GM21381 (cell line): ENCODE results near the gene COLEC12.
"Not testable (repeated sequence)": the region's sequence is repeated elsewhere in the genome, so short reads cannot be mapped to it uniquely, and the experiment has no call there.

Experiments
- ATAC-seq: cut with Tn5 transposase; IDR thresholded peaks from one replicate; pipeline ENCODE4 v1.9.1; 2021; ENCODE audit warnings: mild to moderate bottlenecking, moderate library complexity; ENCODE audit not compliant: unreplicated experiment

COLEC12 gene

DNA sequence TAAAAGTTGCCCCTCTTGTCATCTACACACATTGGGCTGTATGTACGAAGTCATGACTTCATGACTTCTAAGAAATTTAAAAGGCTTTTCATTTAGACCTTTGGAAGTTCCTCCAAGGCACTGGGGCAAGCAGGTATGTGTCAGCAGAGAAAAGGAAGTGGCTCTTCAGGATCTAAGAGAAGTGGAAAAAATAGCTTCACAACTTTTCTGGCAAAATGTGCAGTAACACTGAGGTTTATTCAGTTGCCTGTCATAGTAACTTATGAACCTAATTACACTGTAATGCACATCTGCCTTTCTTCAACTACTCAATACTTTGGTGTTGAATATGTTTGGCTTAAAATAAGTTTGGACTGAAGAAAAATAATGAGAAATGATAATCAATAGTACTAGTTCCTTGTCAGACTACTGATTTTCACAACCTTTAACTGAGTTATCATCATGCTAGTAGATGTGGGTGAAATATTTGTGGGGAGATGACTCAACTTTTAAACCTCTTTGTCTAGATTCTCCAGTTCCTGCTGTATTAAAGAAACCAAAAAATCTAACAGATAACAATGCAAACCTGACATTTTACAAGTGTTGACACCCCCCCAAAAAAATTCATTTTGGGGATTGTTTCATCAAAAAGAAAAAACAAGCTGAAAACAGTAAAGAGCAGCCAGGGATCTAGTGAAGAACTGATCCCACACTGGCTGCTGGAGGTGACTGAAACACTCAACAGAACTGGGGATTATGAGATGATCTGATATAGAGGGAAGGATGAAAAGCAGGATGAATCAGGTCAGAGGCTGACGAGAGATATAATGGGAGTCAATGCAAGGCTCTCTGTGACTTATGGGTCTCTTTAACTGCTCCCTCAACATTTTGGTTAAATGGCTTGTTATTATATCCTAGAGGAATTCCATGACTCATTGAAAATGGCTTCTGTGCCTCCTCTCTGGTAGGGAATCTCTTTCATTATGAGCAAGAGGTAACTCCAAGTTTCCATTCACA lies 84.6 kb downstream of the COLEC12 start:
- ATAC-seq: no peak

DNA sequence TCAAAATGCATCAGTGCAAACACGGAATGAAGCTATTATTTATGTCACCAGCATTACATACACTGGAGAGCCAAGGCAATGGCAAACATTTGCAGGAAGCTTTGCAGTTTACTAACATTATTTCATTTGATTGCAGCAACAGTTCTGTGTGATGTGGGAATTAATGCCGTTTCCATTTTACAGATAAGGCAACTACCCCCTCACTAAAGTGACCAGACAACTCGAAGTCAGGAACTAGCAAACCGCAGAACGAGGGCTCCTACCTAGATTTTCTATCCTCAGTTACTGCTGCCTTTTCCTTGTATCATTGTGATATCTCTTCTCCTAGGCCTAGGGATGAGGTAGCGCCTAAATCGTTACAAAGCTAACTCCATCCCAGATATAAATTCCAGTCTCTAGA lies 85.5 kb downstream of the COLEC12 start:
- no peak for ATAC-seq

DNA sequence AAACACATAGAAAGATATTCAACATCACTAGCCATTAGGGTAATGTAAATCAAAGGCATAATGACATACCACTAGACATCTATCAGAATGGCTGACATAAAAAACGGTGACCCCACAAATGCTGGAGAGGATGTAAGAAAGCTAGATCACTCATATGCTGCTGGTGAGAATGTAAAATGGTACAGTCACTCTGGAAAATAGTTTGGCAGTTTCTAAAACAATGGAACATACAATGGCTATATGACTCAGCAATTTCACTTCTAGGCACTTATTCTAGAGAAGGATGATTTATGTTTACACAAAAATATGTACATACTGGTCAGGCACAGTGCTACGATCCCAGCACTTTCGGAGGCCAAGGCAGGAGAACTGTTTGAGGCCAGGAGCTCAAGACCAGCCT lies 87.3 kb downstream of the COLEC12 start:
- no peak for ATAC-seq

DNA sequence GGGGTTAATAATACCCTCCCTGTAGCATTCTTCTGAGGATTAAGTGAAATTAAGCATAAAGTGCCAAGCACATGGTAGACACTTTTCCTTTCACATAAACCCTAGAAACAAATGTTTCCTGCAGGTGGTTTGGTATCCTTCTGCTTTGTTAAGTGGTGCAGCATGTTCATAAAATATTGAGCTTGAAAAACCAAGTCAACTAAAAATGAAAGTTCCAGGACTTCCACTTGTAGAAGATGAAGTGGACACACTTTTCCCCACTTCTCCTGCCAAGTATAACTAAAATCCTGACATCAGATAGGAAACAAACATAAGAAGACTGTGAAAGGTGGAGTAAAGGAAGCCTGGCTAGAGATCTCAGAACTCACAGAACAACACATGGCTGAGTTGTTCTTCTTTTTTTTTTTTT lies 90.5 kb downstream of the COLEC12 start:
- no peak for ATAC-seq

DNA sequence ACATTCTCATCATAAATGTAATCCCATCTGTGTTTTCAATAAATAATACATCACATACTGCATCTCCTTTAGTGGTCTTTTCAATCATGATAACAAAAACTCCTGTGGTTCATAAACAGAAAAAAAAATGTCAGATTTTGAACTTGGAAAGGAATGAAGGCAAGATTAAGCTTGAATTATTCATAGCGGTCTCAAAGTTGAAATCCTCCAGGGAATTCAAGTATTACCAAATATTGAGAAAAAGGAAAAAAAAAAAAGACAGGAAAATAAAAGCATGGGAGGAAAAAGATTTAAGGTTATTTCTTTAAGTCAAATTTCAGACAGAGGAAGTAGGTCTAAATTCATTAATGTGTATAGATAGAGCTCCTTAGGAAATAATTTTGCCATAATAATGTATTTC lies 92.1 kb downstream of the COLEC12 start:
- no peak for ATAC-seq

DNA sequence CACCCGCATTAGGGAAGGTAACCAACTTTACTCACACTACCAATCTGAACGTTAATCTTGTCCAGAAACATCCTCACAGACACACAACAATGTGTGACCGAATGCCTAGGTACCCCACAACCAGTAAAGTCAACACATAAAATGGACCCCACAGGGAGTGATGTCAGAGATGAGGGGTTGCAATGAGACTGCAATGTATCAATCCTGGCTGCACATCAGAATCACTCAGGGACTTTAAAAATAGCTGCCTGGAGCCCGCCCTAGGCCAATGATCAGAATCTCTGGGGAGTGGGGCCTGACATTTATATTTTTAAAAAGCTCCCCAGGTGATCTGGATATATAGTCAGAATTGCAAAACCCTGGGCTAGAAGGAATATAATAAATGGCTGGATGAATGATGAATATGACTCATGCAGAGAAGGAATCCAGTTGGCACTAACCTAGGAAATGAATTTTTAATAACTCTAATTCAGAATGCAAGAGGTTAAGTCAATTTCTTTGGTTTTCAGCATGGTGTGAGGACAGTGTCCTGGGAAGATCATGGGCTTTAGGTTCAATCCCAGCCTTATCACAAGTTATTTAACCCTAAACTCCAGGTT lies 92.8 kb downstream of the COLEC12 start:
- no peak for ATAC-seq

DNA sequence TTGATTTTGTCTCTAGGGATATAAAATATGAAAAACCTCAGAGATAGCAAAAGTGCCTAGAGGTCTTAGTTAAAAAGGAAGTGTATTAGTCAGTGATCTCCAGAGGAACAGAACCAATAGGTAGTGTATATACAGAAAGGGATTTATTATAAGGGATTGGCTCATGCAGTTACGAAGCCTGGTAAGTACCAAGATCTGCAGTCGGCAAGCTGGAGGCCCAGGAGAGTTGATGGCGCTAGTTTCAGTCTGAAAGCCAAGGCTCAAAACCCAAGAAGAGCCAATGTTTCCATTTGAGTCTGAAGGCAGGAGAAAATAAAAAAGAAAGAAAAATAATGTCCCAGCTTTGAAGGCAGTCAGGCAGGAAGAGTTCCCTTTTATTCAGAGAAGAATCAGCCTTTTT lies 93.3 kb downstream of the COLEC12 start:
- ATAC-seq: no peak

DNA sequence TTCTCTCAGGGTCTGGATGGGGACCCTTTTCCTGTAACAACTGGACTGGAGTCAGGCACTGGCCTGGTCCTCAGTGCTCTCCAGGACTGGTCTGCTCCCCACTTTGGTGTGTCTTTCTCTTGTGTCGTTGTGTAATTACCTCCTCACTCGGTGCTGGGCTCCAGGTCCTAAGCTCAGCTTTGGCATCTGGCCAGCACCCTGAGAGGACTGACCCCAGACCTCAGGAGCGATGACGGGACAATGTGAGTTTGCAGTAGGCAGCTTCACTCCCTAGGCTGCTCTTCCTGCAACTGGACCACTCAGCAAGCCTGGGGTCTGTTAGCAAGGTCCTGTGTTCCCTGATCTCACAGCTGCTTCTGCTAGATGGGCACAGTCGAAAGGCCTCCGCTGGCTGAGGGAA lies 93.8 kb downstream of the COLEC12 start:
- ATAC-seq: no peak

DNA sequence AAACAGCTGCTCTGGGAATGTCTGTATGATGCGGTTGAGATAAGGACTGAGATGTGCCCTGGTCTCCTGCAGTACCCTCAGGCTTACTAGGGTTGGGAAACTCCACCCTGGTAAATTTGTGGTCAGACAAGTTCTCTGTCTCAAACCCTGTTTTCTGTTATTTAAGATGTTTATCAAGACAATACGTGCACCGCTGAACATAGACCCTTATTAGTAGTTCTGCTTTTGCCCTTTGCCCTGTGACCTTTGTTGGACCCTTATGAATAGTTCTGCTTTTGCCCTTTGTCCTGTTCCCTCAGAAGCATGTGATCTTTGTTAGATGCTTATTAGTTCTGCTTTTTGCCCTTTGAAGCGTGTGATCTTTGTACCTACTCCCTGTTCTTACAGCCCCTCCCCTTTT lies 95.5 kb downstream of the COLEC12 start:
- ATAC-seq: not testable (repeated sequence)

DNA sequence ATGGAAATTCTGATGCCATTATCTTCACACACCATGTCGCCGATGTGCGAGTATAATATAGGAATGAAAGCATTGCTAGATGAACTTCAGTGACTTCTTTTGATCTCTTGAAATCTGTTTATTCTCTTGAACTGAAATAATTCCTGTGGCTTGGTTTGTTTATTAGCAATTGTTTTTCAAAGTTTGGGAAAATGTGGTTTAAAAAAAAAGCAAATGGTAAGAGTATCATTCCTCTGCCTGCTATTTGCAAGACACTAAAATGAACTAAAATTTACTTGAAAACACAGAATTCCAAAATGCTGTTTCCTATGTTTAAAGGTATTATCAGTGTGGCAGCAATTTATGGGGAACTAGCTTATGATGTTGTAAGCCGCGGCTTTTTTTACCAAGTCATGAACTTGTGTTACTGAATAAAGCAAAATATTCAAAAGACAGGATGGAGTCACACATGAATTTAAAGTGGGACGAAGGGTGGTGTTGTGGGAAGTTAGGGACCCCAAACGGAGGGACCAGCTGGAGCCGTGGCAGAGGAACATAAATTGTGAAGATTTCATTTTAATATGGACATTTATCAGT lies 96.4 kb downstream of the COLEC12 start:
- no peak for ATAC-seq

DNA sequence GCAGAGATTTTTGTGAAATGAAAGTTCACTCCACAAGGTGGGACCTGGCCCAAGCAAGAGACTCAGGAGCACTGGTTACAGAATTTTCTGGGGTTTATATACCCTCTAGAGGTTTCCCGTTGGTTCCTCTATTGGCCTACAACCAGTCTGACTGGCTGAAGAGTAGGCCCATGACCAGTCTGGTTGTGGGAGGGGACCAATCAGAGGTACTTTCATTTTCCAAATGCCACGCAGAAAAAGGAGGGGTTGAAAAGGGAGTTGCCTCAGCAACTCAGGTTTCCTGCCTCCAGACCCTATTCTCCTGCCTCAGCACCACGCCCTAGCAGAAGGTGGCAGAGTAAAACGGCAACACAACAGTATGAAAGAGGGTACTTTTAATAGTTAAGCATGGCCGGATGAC lies 98.4 kb downstream of the COLEC12 start:
- no peak for ATAC-seq

DNA sequence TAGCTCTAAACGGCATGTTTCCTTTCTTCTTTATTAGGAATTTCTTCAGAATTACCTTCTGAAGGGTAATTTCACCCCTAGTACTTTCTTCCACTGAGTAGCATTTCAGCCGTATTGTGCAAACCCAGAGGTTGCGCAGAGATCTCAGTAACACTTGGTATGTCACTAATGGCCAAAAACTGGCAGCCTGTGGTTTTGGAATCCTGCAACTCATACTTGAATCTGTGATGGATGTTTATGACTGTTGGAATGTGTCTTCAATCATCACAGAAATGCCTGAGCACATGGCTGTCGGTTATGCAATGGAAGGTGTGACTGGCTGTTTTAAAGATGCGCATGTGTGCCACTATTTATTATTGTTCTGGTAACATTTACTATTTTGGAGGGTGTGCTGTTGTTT lies 100.0 kb downstream of the COLEC12 start:
- ATAC-seq: no peak

DNA sequence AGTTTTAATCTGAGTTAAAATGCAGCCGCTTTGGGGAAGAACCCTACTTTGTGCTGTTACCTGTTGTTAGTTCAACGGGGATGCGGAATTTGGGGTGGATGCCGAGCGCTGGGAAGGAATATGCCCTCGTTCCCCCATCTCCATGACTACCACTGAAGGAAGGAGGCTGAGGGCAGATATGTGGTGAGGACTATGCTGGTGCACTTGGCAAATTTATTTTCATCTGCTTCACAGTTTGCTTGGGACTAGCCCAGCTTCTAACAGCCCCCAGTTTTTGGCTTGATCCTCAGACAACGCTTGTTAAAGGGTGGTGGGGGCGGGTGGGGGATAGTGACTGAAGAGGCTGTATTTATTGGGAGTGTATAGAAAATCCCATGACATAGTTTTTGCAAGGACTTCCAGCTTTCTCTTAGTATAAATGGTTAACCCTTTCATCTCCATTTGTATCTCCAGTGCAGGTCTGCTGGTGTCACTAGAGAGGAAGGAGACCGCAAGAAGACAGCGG lies 100.8 kb downstream of the COLEC12 start:
- no peak for ATAC-seq

DNA sequence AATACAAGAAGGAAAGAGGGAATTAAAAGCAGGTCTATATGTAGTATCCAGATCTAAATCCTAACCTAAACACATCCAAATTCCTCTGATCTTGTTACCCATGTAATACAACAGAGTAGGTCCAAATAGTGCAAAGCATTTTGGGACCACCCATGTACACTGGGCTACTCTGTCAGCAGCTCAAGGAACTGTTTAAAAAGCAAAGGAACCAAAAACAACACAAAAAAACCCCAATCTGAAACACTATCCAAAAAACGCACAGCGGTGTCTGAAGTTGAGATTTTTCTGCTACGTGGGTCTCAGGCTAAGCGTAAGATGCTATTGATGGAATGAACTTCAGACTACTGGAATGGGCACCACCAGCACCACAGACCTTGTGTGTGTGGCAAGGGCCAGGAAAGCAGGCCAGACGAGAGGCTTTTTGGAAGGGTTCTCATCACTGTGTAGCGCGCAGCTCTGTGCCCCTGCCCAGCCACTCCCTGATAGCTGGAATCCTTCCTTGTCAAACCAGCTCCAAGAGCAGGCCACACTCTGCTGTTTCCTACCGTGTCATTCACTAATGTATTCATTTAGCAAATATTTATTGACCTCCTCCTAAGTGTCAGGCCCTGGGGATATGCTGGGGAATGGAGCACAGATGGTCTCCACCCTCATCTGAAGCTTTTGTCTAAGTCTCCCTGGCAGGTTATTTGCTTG lies 101.4 kb downstream of the COLEC12 start:
- no peak for ATAC-seq

DNA sequence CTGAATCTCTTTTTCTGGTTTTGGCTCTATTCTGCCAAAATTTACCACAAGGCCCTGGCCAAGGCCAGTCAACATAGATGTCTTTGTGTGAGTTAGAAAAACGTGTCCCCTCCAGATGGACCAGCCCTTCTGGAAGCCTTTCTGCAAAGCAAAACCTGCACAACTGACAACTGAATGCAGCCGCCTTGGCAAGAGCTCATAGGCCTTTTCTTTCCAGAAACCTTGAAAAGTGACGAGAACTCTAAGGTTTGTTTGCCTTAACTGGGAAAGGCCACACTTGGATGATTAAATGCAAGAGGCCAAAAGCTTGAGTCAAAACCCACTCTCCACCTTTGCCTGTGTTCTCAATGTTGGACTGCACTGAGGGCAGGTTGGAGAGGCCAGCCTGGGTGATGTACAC lies 103.9 kb downstream of the COLEC12 start:
- no peak for ATAC-seq

DNA sequence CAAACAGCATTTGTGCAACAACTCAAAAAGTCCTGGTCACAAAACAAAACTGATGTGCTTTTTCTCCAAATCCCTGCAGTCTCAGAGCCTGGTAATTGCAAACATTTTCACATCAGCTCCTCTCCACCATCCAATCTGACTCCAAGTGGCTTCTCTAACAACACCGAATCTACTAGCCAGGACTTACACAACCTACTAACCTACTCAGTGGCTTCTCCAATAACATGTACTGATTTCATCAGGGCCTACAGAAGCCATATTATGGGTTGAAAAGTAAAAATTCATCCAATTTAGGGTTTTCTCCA lies 104.3 kb downstream of the COLEC12 start:
- no peak for ATAC-seq

DNA sequence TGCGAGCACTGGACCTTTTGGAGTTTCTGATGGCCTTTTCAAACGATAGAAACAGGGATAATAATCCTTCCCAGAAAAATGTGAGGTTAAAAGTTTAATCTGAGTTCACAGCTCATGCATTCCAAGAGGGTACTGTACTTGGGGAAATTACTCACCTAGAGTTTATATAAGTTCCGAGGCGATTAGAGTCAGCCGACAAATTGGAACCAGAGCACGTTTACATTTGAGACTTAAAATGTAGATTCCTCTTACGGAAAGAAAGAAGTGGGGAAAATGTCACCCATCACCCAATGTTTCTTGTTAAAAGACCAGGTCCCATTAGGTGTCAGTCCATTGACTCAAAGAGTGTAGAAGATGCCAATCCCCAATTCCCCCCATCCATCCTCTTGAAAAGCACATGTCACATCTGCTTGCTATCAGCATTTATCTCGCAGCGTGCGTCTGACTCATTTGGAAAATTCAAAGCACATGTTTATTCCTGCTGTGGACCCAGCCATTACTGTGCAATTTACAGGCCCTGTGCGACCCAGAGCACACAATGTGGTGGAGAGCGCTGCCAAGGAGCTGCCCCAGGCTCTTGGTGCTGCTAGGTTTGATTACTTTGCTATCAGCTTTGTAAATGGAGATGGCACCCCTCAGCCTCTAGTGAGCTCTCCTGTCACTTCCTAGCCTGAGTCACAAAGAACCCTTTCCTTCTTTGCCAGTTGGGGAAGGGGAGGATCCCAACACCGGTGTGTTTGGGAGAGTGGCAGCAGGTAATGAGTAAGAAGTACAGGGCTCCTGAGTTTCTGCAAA lies 104.8 kb downstream of the COLEC12 start:
- no peak for ATAC-seq

DNA sequence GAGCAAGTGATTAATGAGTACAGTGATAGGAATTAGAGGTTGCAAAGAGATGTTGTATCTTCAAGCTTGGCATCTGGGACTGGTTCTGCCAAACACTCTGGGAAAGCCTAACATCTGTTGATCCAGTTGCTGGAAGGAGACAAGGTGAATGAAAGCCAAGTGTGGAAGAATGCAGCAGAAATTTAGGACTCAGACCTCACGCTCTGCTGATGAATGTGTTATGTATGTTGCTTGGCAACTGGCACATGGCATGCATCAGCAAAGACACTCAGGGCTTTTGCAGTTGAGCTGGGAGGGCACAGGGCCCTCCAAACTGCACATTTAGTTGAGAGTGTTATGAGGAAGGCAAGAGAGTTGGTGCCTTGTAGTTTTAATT lies 105.5 kb downstream of the COLEC12 start:
- ATAC-seq: no peak

DNA sequence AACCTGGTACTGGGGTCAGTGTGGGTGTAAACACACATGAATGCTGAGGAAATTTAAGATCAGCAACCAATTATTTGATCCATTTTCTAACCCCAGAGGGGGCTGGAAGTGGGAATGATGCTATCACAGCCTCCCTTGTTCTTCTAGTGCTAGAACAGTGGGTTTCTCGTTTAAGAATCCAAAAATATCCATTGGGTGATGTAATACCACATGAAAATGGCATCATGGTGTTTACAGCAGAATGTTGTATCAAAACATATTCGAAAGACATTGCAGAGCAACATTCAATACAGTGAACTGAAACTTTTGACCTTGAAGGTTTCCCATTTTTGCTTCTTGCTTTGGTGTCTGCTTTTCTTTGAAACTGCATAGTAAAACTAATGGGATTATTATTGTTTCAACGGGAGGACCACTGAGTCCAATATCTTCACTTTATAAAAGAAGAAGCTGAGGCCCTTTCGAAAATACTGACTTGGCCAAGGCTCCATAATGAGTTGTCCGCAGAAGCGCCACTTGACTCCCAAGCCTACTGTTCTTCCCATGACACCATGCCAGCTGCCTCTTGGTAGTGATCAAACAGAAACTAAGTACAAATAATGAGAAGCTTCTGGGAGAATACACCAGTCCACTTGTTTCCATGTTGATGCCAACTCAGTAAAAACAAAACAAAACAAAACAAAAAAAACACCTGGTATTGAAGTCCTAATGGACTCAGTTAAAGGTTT lies 106.1 kb downstream of the COLEC12 start:
- ATAC-seq: no peak

DNA sequence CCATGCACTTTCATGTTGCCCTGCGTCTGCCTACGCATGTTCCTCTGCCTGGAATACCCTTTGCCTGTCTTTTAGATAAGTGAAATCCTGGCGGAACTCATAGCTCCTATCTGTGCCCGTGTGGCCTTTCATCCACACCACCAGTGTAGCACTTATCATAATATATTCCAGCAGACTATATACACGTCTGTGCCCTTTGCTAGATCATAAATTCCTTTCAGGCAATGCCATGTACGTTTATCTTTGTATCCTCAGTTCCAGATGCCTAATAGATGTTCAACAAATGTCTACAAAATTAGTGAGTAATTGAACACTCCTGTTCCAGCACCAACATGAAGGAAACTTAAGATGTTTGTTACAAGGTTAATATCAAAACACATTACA lies 106.9 kb downstream of the COLEC12 start:
- ATAC-seq: no peak
